Stimulated activated CD4-positive, alpha-beta T cell treated with anti-CD3 and anti-CD28 coated beads, Interleukin-12 subunit alpha, Interleukin-12 subunit beta, amount 100 ng/mL, for 24 hours (primary cell): Measurements from ENCODE around the gene PSMF1.

Experiments used
- DNase-seq, 2 experiments: peaks; one replicate each; pipeline ENCODE4 v3.0.0-alpha.2; 2020; ENCODE audit warnings: low read depth in 2 of 2

PSMF1 gene

DNA sequence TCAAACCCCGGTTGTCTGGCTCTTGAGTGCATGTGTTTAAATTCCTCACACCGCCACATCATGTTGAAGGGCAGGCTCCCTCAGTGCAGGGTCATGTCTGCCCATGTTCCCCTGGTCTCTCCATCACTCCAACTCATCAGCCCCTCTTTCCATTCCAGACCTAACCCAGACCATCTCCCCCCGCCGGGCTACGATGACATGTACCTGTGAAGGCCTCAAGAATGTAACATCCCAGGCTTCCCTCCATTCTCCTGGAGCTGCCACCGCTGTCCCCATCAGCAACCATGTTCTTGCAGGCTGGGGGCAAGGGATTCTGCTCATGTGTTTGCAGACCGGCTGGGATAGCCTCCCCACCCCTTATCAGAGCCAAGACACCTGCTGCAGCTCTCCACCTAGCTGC lies 46.5 kb downstream of the PSMF1 start:
- no peak for DNase-seq

DNA sequence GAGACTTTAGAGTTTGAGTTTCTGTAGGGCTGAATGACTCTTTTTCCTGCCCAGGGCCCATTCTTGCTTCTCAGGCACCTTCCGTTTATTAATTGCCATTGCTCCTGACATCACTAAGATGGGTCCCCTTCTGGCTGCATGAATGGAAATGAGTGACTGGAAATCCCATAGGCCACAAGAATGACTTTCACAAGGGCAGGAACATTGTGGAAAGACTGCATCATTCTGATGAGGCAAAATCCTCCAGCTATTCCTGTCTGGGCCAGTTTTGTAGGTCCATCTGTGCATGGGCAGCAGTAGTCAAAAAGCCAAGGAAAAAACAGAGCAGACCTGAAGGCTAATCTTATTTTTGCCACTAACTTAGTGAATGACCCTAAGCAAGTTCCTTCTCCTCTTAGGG lies 47.1 kb downstream of the PSMF1 start:
- DNase-seq: no peak

DNA sequence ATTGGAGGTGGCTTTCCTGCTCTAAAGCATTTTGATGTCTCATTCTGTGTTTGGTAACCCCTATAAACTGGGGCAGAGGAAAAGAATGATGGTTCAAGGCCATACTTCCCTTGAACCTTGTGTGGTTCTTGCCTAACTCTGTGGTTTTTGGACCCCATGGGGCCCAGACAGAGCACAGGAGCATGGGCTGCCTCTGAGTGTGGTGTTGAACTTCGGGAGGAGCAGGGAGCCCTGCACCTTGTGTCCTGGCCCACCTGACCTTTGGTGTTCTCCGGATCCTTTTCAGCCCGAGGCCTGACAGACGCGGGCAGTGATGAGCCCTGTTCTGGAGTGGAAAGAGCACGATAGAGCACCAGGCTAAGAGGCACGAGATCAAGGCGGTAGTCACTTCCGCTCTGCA lies 47.5 kb downstream of the PSMF1 start:
- no peak for DNase-seq

DNA sequence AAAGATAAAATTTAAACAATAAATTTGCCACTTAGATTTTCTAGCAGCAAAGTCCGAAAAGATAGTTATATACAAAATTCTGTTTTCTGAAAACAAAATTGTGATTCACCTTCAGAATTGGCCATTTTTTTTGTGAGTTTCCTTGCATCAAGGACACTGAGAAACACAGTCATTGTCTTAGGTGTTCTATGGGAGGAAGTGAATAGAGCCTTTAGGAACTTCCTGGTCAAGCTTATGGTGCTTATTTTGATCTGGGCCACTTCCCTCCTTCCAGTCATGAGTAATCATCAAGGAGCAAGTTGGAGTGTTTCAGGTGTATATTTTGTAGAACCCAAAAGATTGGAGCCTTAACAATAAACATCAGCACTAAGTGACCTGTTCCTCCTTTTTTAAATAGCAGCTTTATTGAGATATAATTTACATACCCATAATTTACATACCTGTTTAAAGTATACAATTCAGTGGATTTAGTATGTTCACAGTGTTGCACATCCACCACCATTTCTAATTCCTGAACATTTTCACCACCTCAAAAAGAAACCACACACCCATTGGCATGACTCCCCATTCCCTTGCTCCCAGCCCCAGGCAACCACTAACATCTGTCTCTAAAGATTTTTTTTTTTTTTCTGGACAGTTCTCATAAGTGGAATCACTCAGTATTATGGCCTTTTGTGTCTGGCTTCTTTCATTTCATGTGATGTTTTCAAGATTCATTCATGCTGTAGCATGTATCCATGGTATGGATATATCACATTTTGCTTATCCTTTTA lies 48.7 kb downstream of the PSMF1 start:
- no peak for DNase-seq

DNA sequence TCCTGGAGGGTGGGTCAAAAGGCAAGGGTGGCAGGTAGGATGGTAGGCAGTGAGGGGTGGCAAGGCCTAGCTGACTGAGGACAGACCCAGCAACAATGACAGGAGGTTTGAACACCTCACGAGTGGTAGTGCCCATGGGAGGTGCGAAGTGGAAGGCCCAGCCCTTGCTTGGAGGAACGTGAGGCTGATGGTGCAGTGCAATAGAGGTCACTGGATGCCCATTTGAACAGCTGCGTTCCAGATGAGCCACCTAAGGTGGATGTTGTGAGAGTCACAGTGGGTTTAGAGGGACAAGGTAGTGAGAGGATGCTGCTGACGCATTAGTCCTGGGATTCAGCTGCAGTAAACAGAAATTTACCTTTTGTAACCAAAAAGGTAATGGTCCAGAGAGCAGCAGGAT lies 50.8 kb downstream of the PSMF1 start:
- DNase-seq: no peak

DNA sequence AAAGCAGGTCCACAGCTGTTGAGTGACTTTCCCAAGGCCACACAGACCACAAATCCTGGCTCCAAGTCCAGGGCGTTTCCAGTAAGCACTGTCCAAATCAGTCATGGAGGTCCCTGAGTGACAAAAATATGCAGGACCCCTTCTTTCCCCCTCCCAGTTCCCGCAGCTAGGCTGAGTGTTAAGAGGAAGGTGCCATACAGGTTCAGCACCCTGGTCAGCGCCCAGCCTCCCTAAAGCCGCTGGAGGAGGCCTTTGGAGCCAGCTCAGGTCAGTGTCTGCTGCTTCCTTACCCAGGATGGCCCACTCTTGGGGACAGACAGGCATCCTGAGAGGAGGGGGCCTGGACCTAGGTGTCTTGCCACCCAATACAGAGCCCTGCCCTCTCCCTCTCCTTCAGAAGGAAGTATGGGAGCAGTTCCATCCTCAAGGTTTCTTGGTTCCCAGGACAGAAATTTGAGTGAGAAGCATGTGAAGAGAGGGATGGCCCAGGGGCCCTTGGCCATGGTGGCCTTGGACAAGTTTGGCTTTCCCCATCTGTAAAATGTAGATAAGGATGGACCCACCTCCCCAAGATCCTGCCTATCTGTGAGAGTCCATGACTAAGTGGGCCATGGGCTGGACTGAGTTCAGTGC lies 53.2 kb downstream of the PSMF1 start:
- peak in 1 of 2 experiments; percentile 15 for DNase-seq

DNA sequence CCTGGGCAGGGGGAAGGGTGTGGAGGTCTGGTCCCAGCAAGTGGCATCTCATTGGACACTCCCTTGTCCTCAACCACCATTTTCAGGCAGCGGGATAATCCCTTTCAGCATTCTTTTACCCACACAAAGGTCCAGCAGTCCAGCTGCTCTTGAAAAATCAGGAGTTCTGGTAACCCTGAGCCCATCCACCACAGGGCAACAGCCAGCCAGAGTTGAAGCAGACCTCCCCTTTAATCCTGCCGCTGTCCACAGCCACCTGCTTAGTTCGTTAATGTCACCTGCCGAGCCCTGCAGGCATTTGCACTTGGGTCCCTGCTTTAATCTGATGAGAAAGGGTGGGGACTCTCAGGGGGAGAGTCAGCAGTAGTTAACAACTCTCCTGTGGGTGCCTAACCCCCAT lies 55.3 kb downstream of the PSMF1 start:
- no peak for DNase-seq

DNA sequence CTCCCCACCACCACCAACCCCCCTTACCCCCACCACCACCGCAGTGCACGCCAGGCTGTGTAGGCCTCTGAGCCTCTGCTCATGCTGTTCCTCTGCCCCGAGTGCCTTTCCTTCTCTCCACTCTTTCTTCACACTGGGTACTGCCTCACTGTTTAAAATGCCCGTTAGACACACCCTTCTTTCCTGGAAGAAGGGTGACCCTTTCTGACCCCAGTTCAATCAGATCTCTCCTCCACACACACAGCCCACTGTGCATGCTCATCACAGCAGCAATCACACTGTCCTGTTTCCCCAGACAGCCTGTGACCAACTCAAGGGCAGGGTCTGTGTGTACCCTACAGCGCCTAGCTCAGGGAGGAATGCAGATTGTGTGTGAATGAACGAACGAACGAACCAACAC lies 56.4 kb downstream of the PSMF1 start:
- no peak for DNase-seq

DNA sequence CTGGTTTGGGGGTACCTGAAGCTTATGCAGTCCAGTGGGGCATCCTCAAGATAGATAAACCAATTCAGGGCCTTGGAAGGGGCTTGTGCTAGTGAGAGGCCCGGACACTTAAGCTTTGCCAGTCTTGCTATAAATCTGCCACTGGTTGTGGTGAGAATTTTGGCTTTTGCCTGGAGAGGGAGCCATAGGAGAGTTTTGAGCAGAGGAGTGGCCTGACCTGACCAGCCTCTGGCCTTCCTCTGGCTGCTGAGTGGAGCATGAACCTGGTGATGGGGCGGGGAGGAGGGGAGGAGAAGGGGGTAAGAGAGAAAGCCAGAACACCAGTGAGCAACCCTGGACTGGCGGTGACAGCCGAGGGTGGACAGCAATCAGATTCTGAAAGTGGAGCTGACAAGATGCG lies 59.3 kb downstream of the PSMF1 start:
- no peak for DNase-seq

DNA sequence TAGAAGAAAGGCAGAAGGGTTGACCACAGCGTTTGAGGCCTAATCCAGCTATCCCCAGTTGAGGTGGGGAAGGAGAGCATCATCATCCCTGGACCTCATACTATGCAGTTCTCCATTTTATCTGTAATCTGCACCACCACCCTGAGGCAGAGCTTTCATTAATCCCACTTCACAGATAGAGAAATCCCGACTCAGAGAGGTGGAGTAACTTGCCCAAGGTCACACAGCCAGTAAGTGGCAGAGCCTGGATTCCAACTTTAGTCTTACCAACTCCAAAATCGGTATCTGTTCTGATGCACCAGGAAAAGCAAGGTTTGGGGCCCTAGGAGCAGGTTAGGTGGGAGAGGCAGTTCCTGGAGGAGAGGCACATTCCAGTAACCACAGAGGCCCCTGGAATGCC lies 59.7 kb downstream of the PSMF1 start:
- no peak for DNase-seq

DNA sequence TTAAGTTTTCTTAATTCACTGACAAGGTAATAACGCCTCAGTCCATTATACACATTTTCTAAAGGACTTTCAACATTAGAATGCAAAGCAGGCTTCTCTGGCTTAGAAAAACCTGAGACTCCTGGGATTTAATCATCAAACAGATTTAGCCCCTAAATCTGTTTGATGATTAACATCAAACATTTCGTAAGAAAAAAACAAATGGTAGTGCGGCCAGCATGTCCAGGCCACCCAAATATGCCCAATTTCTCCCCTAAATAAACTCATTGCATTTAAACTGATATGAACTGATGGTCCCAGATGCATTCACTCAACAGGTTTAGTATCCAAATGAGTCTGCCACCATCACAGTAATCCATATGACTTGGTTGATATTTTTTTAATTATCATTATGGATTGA lies 60.2 kb downstream of the PSMF1 start:
- no peak for DNase-seq

DNA sequence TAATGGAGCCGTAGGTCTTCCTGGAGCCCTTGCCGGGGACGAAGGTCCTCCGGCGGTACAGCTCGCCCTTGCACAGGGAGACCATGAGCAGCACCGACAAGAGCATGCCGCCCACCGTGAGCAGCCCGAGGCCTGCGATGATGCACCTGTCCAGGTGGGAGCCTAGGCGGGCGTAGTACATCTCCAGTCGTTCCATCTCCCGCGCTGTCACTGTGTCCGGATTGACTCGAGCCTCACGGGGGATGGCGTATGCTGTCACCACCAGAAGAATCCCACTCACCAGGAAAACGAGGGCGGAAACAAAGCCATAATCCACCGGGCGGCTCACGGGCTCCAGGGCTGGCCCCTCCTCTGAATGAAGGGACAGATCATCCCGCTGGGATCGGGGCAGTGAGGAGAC lies 62.5 kb downstream of the PSMF1 start:
- no peak for DNase-seq

DNA sequence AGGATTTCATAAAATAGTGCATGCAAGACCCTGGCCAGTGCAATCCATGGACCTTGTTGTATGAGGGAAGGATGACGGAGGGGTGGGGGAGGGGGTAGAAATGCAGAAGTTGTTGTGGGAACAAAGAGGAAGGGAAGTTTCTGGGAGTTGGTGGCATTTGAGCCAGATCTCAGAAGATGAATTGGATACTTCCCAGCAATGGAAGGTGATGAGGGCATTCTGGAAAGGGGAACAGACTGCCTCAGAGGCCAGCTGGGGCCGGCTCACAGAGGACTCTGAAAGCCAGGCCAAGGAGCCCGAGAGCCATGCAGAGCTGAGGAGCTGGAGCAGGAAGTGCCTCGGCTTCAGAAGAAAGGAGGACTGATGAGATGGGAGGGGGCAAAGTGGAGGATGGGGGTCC lies 63.7 kb downstream of the PSMF1 start:
- no peak for DNase-seq

DNA sequence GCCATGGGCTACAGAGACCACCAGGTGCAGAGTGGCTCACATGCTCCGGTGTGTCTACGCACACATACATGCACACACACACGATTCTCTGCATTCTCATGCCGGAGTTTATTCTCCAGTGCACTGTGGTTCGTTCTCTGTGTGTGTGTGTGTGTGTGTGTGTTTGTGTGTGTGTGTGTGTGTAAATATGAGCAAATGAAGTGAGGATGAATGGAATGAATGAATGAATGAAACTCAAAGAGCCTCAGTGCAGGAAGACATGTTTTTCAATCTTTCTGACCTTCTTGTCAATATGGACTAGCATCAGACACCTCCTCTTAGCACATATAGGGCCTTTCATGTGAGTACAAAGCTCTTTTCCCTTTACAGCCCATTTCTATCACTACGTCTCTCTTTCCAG lies 64.8 kb downstream of the PSMF1 start:
- no peak for DNase-seq

DNA sequence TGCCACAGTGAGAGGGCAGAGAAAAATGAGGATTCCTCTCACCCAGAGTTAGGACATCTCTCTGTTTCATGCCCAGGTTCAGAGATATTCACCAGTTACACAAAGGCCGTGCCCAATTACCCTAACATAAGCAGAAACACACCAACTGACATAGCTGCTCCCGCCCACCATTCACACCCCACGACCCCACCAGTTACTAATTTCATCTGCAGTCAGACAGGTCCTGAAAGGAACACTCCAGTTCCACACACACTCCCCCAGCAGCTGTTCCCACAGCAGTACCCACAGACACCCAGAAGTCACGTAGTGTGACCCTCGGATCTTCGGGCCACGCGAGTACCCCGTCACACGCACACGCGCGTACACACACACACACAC lies 65.8 kb downstream of the PSMF1 start:
- DNase-seq: no peak

DNA sequence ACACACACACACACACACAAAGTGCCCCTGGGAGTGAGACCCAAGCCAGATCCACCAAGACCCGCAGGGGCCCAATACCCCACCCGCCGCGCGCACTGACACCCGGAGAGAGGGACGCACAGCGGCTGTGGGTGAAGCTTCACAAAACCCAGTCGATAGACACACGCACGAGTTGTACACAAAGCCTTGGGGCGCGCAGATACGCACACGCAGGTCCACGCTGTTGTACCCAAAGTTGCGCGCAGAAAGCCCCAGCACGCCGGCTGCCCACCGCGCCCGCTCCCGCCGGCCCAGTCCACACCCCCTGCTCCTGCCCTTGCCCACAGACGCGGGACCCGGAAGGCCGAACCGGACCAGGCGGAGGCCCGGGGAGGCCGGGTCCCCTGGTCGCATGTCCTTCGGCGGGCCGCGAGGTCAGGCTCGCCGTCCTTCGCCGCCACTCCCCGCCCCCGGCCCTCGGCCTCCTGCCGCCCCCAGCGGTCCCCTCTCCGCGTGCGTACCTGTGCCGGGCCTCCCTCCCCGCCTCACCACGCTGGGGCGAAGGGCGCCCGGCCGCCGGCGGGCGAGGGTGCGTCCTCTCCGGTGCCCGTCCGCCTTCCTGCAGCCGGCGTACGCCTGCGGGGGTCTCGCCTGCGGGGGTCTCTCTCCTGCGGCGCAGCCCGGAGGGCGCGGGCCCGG lies 66.4 kb downstream of the PSMF1 start, which contains the start of gene TMEM74B:
TMEM74B (minus strand) TSS at position 344 of the 678 bp plus-strand sequence. CDS start 1,180 bp downstream, outside the sequence.
- DNase-seq: no peak

DNA sequence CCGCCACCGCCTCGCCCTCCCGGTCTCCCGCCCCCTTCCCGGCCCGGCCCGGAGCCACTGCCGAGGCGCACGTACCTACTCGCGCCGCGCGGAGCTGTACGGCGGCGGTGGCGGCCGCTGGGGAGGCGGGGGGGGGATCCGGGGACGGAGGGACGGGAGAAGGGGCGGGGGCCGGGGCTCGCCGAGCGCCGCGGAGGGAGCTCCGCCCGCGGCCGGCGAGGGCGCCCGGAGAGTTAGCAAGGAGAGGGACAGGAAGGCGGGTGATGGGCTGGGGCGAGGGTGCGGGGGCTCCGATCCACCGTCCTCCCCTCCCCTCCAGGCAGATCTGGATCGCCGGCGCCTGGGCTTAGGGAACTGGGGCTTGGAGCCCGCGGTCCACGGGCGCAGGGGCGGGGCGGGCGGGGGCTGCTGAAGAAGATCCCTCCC lies 66.9 kb downstream of the PSMF1 start:
- no peak for DNase-seq

DNA sequence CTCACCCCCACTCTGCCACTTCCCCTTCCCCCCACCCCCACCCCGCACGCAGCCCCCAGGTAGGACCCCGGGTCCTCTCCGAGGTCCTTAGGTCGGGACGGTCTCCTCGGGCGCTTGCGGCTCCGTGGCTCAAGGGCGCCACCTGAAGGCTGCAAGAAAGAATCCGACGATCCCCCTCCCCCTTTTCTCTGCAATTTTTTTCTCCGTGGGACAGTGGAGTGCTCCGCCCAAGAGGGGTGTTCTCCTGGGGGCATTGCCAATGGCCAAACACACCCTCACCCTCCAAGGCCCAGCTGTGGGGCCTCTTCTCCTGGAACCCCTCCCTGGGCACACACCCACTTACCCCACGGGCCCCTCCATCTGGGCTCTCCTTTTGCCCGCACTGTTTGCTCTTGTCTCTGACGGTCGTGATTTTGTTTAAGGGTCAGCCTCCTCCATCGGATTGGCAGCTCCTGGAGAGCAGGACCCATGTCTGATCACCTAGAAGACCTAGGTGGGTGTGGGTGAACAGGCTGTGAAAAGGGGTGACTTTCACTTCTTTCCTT lies 67.5 kb downstream of the PSMF1 start:
- peak in 1 of 2 experiments; percentile 46 for DNase-seq

DNA sequence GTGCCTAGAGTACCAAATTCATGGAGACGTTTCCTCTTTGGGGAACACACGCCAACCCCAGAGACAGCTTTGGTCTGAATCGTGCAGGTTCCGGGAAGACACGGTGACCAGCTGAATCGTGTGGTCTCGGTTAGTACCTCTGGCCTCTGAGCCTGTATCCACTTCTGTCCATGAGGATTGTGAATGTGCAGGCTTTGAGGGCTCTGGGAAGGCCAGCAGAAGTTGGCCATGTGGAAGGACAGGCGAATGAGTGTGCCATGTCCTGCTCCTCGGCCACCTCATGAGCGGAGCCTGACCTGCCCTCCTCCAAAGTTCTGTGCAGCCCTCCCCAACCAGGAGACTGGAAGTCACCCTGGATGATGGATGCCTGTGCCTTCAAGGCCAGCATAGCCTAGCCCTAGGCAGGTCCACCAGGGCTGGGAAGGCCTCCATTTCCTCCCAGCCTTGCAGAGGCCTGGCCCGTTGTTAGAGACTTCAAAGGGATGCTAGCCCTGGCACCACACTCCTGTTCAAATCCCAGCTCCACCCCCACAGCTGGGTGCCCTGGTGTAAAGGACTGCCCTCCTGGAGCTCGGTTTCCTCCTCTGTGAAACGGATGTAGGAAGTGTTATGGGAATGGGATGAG lies 68.1 kb downstream of the PSMF1 start:
- no peak for DNase-seq

DNA sequence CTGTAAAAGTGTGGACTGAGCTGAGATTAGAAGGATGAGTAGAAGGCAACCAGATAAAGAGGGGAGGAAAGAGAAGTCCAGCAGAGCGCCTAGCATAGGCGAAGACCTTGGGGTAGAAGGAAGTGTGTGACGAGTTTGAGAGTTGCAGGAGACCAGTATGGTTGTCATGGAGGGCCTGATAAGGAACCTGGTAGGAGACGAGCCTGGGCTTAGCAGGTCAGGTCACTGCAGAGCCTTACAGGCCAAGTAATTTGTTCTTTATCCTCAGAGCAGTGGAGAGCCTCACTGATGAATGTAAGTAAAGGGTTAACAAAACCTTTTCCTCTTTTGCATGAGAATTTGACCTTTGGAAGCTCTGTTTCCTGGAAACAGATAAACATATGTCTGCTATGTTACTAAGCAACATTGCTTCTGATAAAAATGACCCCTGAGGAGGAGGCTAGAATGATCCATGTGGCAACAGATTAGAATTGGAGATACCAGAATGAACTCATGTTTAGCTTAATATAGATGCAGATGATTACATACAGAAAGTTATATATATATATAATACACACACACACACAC lies 69.3 kb downstream of the PSMF1 start:
- DNase-seq: no peak

DNA sequence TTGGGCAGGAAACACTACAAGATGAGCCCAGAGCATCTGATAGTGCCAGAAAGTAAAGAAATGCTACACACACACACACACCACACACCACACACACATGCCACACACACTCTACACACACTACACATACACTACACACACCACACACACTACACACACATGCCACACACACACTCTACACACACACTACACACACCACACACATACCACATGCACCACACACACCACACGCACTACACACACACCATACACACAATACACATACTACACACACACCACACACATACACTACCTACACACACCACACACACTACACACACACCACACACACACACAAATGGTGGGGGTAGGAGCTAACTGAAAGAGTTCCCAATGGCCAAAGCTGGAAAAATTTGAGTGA lies 69.9 kb downstream of the PSMF1 start:
- DNase-seq: no peak

DNA sequence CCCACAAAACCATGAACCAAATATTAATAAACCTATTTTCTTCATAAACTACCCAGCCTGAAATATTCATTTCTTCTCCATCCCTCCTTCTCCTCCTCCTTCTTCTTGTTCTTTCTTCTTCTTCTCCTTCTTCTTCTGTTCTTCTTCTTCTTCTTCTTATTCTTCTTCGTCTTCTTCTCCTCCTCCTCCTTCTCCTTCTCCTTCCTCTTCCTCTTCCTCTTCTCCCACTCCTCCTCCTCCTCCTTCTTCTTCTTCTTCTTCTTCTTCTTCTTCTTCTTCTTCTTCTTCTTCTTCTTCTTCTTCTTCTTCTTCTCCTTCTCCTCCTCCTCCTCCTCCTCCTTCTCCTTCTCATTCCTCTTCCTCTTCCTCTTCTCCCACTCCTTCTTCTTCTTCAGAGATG lies 71.4 kb downstream of the PSMF1 start:
- DNase-seq: no peak
